K562 (cell line): Measurements from ENCODE around the gene SCN4B. TPM values are rescaled to one million over a fixed set of nuclear protein-coding genes. Genes with fewer than 3 reads are reported as not detected.

ENCODE experiments used
- DACH1 ChIP-seq: fragments of 450-650 bp; IDR thresholded peaks from 2 replicates; pipeline ENCODE4 v1.6.1; 2018; ENCODE audit not compliant: partially characterized antibody
- E2F8 ChIP-seq: fragments of 450-650 bp; IDR thresholded peaks from 2 replicates; pipeline ENCODE4 v1.7.1; 2018; ENCODE audit warnings: mild to moderate bottlenecking, low read depth; ENCODE audit not compliant: partially characterized antibody
- EP300 ChIP-seq: IDR thresholded peaks from 2 replicates; pipeline ENCODE4 v1.6.1; 2012; ENCODE audit warnings: low read length, improper control_type of control experiment
- GATA2 ChIP-seq: sonication (generic); formaldehyde crosslinking; IDR thresholded peaks from 2 replicates; pipeline ENCODE4 v1.4.0; 2020; ENCODE audit warnings: mild to moderate bottlenecking, missing genetic modification reagents
- PHB ChIP-seq: fragments of 250-450 bp; sonication (Bioruptor Pico); IDR thresholded peaks from 2 replicates; pipeline ENCODE4 v1.5.0; 2021
- POU5F1 ChIP-seq: fragments of 150-350 bp; IDR thresholded peaks from 2 replicates; pipeline ENCODE4 v1.6.1; 2014; ENCODE audit warnings: borderline replicate concordance, low read length, low read depth, mild to moderate bottlenecking; ENCODE audit not compliant: partially characterized antibody
- ZBED1 ChIP-seq: IDR thresholded peaks from 2 replicates; pipeline ENCODE4 v1.6.1; 2014
- ZKSCAN8 ChIP-seq: fragments of 200-800 bp; sonication (Bioruptor generic); IDR thresholded peaks from 2 replicates; pipeline ENCODE4 v1.6.1; 2016; ENCODE audit warnings: missing genetic modification characterization, missing compliant biosample characterization
- ZNF507 ChIP-seq: conservative IDR thresholded peaks from 2 replicates; pipeline ENCODE4 v1.6.1; 2017; ENCODE audit warnings: missing genetic modification characterization, missing compliant biosample characterization
- ZNF780A ChIP-seq: fragments of 250-450 bp; sonication (Bioruptor Pico); IDR thresholded peaks from 2 replicates; pipeline ENCODE4 v1.5.0; 2021; ENCODE audit warnings: mild to moderate bottlenecking
- polyA plus RNA-seq, 8 experiments: library from polyadenylated mRNA; depleted of rRNA in 4 of 8; stranded (reverse) in 5 of 8; unstranded in 3 of 8; fragments of >200 nt; fragmentation: Nextera tagmentation in 2 of 8; fragmentation: Illumina TruSeq in 1 of 8; extraction: Ambion mirVana in 2 of 8; extraction: Trizol in 1 of 8; gene quantifications; 2 replicates each; pipeline versions ENCODE4 v1.2.1 to v1.2.3, GENCODE V29; 2011 to 2014; ENCODE audit warnings: inconsistent platforms in 1 of 8, missing spikeins in 1 of 8
- total RNA-seq, 7 experiments: library from RNA; depleted of rRNA in 6 of 7; stranded (reverse); fragments of >200 nt in 6 of 7; fragmentation: Illumina TruSeq in 2 of 7; extraction: Trizol in 2 of 7; gene quantifications; 2 replicates each; pipeline versions ENCODE4 v1.2.1 to v1.2.3, GENCODE V29; 2011 to 2021; ENCODE audit warnings: low replicate concordance in 1 of 7
- TF ChIP-seq, protein P1 (sequence below): fragments of 200-600 bp; sonication (generic); IDR thresholded peaks from one replicate; pipeline ENCODE4 v1.6.1; 2012; ENCODE audit warnings: mild to moderate bottlenecking, low read depth, low read length, inconsistent platforms
- TF ChIP-seq, protein P2 (sequence below): fragments of 450-650 bp; IDR thresholded peaks from 2 replicates; pipeline ENCODE4 v1.6.1; 2016

SCN4B gene
- total and polyA plus RNA-seq, 9 of the 15 experiments (the other 6 are each of a cell fraction or from before 2014, with no cell fraction given): 0.03 TPM; not detected in 8

GRCh38 chr11:118145285-118146227, 7.1 kb downstream of the SCN4B start (continued):
- TF ChIP-seq, protein P1, sequence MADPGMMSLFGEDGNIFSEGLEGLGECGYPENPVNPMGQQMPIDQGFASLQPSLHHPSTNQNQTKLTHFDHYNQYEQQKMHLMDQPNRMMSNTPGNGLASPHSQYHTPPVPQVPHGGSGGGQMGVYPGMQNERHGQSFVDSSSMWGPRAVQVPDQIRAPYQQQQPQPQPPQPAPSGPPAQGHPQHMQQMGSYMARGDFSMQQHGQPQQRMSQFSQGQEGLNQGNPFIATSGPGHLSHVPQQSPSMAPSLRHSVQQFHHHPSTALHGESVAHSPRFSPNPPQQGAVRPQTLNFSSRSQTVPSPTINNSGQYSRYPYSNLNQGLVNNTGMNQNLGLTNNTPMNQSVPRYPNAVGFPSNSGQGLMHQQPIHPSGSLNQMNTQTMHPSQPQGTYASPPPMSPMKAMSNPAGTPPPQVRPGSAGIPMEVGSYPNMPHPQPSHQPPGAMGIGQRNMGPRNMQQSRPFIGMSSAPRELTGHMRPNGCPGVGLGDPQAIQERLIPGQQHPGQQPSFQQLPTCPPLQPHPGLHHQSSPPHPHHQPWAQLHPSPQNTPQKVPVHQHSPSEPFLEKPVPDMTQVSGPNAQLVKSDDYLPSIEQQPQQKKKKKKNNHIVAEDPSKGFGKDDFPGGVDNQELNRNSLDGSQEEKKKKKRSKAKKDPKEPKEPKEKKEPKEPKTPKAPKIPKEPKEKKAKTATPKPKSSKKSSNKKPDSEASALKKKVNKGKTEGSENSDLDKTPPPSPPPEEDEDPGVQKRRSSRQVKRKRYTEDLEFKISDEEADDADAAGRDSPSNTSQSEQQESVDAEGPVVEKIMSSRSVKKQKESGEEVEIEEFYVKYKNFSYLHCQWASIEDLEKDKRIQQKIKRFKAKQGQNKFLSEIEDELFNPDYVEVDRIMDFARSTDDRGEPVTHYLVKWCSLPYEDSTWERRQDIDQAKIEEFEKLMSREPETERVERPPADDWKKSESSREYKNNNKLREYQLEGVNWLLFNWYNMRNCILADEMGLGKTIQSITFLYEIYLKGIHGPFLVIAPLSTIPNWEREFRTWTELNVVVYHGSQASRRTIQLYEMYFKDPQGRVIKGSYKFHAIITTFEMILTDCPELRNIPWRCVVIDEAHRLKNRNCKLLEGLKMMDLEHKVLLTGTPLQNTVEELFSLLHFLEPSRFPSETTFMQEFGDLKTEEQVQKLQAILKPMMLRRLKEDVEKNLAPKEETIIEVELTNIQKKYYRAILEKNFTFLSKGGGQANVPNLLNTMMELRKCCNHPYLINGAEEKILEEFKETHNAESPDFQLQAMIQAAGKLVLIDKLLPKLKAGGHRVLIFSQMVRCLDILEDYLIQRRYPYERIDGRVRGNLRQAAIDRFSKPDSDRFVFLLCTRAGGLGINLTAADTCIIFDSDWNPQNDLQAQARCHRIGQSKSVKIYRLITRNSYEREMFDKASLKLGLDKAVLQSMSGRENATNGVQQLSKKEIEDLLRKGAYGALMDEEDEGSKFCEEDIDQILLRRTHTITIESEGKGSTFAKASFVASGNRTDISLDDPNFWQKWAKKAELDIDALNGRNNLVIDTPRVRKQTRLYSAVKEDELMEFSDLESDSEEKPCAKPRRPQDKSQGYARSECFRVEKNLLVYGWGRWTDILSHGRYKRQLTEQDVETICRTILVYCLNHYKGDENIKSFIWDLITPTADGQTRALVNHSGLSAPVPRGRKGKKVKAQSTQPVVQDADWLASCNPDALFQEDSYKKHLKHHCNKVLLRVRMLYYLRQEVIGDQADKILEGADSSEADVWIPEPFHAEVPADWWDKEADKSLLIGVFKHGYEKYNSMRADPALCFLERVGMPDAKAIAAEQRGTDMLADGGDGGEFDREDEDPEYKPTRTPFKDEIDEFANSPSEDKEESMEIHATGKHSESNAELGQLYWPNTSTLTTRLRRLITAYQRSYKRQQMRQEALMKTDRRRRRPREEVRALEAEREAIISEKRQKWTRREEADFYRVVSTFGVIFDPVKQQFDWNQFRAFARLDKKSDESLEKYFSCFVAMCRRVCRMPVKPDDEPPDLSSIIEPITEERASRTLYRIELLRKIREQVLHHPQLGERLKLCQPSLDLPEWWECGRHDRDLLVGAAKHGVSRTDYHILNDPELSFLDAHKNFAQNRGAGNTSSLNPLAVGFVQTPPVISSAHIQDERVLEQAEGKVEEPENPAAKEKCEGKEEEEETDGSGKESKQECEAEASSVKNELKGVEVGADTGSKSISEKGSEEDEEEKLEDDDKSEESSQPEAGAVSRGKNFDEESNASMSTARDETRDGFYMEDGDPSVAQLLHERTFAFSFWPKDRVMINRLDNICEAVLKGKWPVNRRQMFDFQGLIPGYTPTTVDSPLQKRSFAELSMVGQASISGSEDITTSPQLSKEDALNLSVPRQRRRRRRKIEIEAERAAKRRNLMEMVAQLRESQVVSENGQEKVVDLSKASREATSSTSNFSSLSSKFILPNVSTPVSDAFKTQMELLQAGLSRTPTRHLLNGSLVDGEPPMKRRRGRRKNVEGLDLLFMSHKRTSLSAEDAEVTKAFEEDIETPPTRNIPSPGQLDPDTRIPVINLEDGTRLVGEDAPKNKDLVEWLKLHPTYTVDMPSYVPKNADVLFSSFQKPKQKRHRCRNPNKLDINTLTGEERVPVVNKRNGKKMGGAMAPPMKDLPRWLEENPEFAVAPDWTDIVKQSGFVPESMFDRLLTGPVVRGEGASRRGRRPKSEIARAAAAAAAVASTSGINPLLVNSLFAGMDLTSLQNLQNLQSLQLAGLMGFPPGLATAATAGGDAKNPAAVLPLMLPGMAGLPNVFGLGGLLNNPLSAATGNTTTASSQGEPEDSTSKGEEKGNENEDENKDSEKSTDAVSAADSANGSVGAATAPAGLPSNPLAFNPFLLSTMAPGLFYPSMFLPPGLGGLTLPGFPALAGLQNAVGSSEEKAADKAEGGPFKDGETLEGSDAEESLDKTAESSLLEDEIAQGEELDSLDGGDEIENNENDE: no peak
- TF ChIP-seq POU5F1 (no peak), EP300 (no peak), ZNF507 (tag) (no peak), DACH1 (no peak), PHB (no peak), GATA2 (CRISPR knock-in tag) (no peak), E2F8 (no peak), ZBED1 (no peak), ZNF780A (no peak), ZKSCAN8 (CRISPR knock-in tag) (no peak)
- TF ChIP-seq, protein P2, sequence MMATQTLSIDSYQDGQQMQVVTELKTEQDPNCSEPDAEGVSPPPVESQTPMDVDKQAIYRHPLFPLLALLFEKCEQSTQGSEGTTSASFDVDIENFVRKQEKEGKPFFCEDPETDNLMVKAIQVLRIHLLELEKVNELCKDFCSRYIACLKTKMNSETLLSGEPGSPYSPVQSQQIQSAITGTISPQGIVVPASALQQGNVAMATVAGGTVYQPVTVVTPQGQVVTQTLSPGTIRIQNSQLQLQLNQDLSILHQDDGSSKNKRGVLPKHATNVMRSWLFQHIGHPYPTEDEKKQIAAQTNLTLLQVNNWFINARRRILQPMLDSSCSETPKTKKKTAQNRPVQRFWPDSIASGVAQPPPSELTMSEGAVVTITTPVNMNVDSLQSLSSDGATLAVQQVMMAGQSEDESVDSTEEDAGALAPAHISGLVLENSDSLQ: no peak
